GM23248 (cell line): ENCODE data around the gene KCNRG. TPM values are rescaled to one million over a fixed set of nuclear protein-coding genes. Genes with fewer than 3 reads are reported as not detected.

Experiments
- DNase-seq: peaks from one replicate; pipeline ENCODE4 v3.0.0-alpha.2; 2015
- H2AFZ ChIP-seq: fragments of 200-600 bp; sonication (generic); 2 replicates; pipeline ENCODE4 v1.6.1; 2016; ENCODE audit warnings: antibody characterized with exemption
- H3F3A ChIP-seq: fragments of 200-600 bp; sonication (generic); 2 replicates; pipeline ENCODE4 v1.6.1; 2016; ENCODE audit warnings: mild to moderate bottlenecking, antibody characterized with exemption, mixed run types; ENCODE audit not compliant: insufficient read depth
- H3K27ac ChIP-seq: fragments of 200-600 bp; sonication (generic); 2 replicates; pipeline ENCODE4 v1.5.1; 2016; ENCODE audit warnings: mild to moderate bottlenecking
- H3K27me3 ChIP-seq: fragments of 200-600 bp; sonication (generic); replicated peaks from 2 replicates; pipeline ENCODE4 v1.6.1; 2016; ENCODE audit warnings: mild to moderate bottlenecking; ENCODE audit not compliant: insufficient read depth
- H3K36me3 ChIP-seq: fragments of 200-600 bp; sonication (generic); 2 replicates; pipeline ENCODE4 v1.6.1; 2016; ENCODE audit warnings: low read depth, mild to moderate bottlenecking
- H3K4me1 ChIP-seq: fragments of 200-600 bp; sonication (generic); 2 replicates; pipeline ENCODE4 v1.6.1; 2016; ENCODE audit warnings: mild to moderate bottlenecking; ENCODE audit not compliant: insufficient read depth
- H3K4me2 ChIP-seq: fragments of 200-600 bp; sonication (generic); one replicate; pipeline ENCODE4 v1.6.1; 2016; ENCODE audit warnings: mild to moderate bottlenecking; ENCODE audit not compliant: unreplicated experiment
- H3K4me3 ChIP-seq: fragments of 200-600 bp; sonication (generic); 2 replicates; pipeline ENCODE4 v1.5.1; 2016; ENCODE audit warnings: mild to moderate bottlenecking
- H3K79me2 ChIP-seq: fragments of 200-600 bp; sonication (generic); 2 replicates; pipeline ENCODE4 v1.6.1; 2016; ENCODE audit warnings: mild to moderate bottlenecking; ENCODE audit not compliant: insufficient read depth
- H3K9ac ChIP-seq: fragments of 200-600 bp; sonication (generic); 2 replicates; pipeline ENCODE4 v1.6.1; 2016; ENCODE audit warnings: mild to moderate bottlenecking
- H3K9me2 ChIP-seq: fragments of 200-600 bp; sonication (generic); 2 replicates; pipeline ENCODE4 v1.6.1; 2016; ENCODE audit warnings: mixed run types, mild to moderate bottlenecking, moderate library complexity; ENCODE audit not compliant: insufficient read depth
- H3K9me3 ChIP-seq: fragments of 200-600 bp; sonication (generic); one replicate; pipeline ENCODE4 v1.6.1; 2017; ENCODE audit warnings: low read depth
- H4K20me1 ChIP-seq: fragments of 200-600 bp; sonication (generic); 2 replicates; pipeline ENCODE4 v1.6.0; 2016; ENCODE audit not compliant: insufficient read depth
- EZH2 ChIP-seq: fragments of 200-600 bp; sonication (generic); IDR thresholded peaks from 2 replicates; pipeline ENCODE4 v1.6.1; 2018; ENCODE audit warnings: antibody characterized with exemption, mild to moderate bottlenecking; ENCODE audit not compliant: insufficient read depth, poor library complexity, severe bottlenecking
- EZH2phosphoT487 ChIP-seq: fragments of 200-600 bp; sonication (generic); IDR thresholded peaks from 2 replicates; pipeline ENCODE4 v1.6.1; 2018; ENCODE audit warnings: antibody characterized with exemption, moderate library complexity, mild to moderate bottlenecking, low read depth; ENCODE audit not compliant: insufficient read depth
- WGBS, 2 experiments: methylation state at CpG; one replicate each; pipeline ENCODE4 v1.1.6; 2015 to 2017; ENCODE audit warnings: low lambda C conversion rate in 2 of 2, low coverage in 1 of 2; ENCODE audit errors: missing lambda C conversion rate in 2 of 2; 5-methylcytosine and 5-hydroxymethylcytosine counted together
- in situ Hi-C: fragments of 300-500 bp; cut with MboI; formaldehyde crosslinking; loops from 2 replicates; pipeline ENCODE4 v1.15.0; 2020
- polyA plus RNA-seq: library from polyadenylated mRNA; unstranded; fragments of >200 nt; fragmentation: Nextera tagmentation; extraction: Ambion mirVana; gene quantifications from 2 replicates; pipeline ENCODE4 v1.2.1, GENCODE V29; 2016
- total RNA-seq: library from RNA; depleted of rRNA; stranded (reverse); fragments of >200 nt; shearing (Covaris generic); gene quantifications from 2 replicates; pipeline ENCODE4 v1.2.3, GENCODE V29; 2014

Gene KCNRG
- total and polyA plus RNA-seq, 2 experiments from 2014 or later = 0.15 to 0.97 TPM

DNA sequence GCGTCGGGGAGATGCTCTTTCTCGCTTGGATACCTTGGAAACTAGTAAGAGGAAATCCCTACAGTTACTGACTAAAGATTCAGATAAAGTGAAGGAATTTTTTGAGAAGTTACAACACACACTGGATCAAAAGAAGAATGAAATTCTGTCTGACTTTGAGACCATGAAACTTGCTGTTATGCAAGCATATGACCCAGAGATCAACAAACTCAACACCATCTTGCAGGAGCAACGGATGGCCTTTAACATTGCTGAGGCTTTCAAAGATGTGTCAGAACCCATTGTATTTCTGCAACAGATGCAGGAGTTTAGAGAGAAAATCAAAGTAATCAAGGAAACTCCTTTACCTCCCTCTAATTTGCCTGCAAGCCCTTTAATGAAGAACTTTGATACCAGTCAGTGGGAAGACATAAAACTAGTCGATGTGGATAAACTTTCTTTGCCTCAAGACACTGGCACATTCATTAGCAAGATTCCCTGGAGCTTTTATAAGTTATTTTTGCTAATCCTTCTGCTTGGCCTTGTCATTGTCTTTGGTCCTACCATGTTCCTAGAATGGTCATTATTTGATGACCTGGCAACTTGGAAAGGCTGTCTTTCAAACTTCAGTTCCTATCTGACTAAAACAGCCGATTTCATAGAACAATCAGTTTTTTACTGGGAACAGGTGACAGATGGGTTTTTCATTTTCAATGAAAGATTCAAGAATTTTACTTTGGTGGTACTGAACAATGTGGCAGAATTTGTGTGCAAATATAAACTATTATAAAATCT lies 2.7 kb upstream of the KCNRG start:
- peaks cover 45% of the 10 kb centered on the region for H3F3A ChIP-seq
- no peak overlapping the region for H3K27ac ChIP-seq
- no peak overlapping the region for H3K4me2 ChIP-seq
- peaks cover 76% of the 10 kb centered on the region for H3K79me2 ChIP-seq
- H3K9ac ChIP-seq = no peak overlapping the region
- no peaks in the 10 kb centered on the region for H3K27me3 ChIP-seq
- H3K4me3 ChIP-seq = no peak overlapping the region
- H4K20me1 ChIP-seq = no peaks in the 10 kb centered on the region
- in situ Hi-C loops = no loop called here
- peaks cover 11% of the 10 kb centered on the region for H3K4me1 ChIP-seq
- WGBS, 2 experiments = 84 to 86% methylated on average over 6 of the region's 6 CpGs
- TF ChIP-seq EZH2 (no peak), EZH2phosphoT487 (no peak)
- H3K9me3 ChIP-seq = no peaks in the 10 kb centered on the region
- H3K9me2 ChIP-seq = no peaks in the 10 kb centered on the region
- H2AFZ ChIP-seq = no peak overlapping the region
- no peak for DNase-seq
- H3K36me3 ChIP-seq = peaks cover 26% of the 10 kb centered on the region

DNA sequence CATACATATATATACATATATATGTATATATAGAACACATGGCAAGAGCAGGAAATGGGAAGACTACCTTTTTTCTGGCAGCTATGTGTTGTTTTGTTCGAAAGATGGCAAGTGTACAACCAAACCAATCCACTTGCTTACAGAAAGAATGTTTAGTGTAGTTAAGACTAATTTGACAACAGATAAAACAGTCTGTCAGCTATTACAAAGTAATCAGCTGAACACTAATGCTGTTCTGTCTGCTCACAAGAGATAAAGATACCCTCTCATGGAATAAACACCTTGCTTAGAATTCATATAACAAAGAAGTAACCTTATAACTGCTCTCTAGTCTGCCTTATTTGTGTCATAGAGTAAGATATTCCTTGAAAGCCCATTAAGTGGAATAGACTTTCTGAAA lies 858 bp upstream of the KCNRG start:
- peaks cover 14% of the 10 kb centered on the region for H3K4me1 ChIP-seq
- no peaks in the 10 kb centered on the region for H4K20me1 ChIP-seq
- H3K4me3 ChIP-seq = no peak overlapping the region
- H3K9me3 ChIP-seq = no peaks in the 10 kb centered on the region
- H3K9ac ChIP-seq = no peak overlapping the region
- no peak overlapping the region for H2AFZ ChIP-seq
- no peaks in the 10 kb centered on the region for H3K27me3 ChIP-seq
- peaks cover 54% of the 10 kb centered on the region for H3F3A ChIP-seq
- peak overlapping the region; percentile 19; the same call in 1 of the 2 replicates for H3K27ac ChIP-seq
- H3K79me2 ChIP-seq = peaks cover 58% of the 10 kb centered on the region
- in situ Hi-C loops = no loop called here
- no peak for DNase-seq
- peaks cover 29% of the 10 kb centered on the region for H3K36me3 ChIP-seq
- no peak for TF ChIP-seq EZH2
- TF ChIP-seq EZH2phosphoT487 = no peak
- H3K4me2 ChIP-seq = no peak overlapping the region
- H3K9me2 ChIP-seq = no peaks in the 10 kb centered on the region
- WGBS, 2 experiments = 97 to 100% methylated on average over 1 of the region's 1 CpG

- H3K4me1 ChIP-seq = peaks cover 14% of the 10 kb centered on the region
- H3K79me2 ChIP-seq = peaks cover 45% of the 10 kb centered on the region
- WGBS, 2 experiments = 69 to 79% methylated on average over 4 of the region's 4 CpGs
- no peaks in the 10 kb centered on the region for H4K20me1 ChIP-seq
- H3K36me3 ChIP-seq = peaks cover 42% of the 10 kb centered on the region
- H3F3A ChIP-seq = peaks cover 54% of the 10 kb centered on the region
- H2AFZ ChIP-seq = no peak overlapping the region
- no peak overlapping the region for H3K4me2 ChIP-seq
- H3K27ac ChIP-seq = peak overlapping the region; percentile 61
- H3K9me3 ChIP-seq = no peaks in the 10 kb centered on the region
- no peak overlapping the region for H3K4me3 ChIP-seq
- in situ Hi-C loops = no loop called here
- H3K9me2 ChIP-seq = no peaks in the 10 kb centered on the region
- H3K9ac ChIP-seq = peak overlapping the region; percentile 19; the same call in 1 of the 2 replicates
- DNase-seq = no peak
- H3K27me3 ChIP-seq = no peaks in the 10 kb centered on the region
- TF ChIP-seq EZH2phosphoT487 = no peak
- TF ChIP-seq EZH2 = no peak
Observed at GRCh38 chr13:50015750-50016149, 506 bp downstream of the KCNRG start.

- no peak overlapping the region for H3K4me2 ChIP-seq
- no peaks in the 10 kb centered on the region for H3K9me3 ChIP-seq
- H3K36me3 ChIP-seq = peaks cover 37% of the 10 kb centered on the region
- DNase-seq = no peak
- no peaks in the 10 kb centered on the region for H3K9me2 ChIP-seq
- H4K20me1 ChIP-seq = no peaks in the 10 kb centered on the region
- H3K9ac ChIP-seq = no peak overlapping the region
- H3K27ac ChIP-seq = no peak overlapping the region
- 77 to 79% methylated on average over 2 of the region's 2 CpGs for WGBS, 2 experiments
- H3K79me2 ChIP-seq = peaks cover 38% of the 10 kb centered on the region
- H2AFZ ChIP-seq = no peak overlapping the region
- H3K27me3 ChIP-seq = no peaks in the 10 kb centered on the region
- H3F3A ChIP-seq = peaks cover 49% of the 10 kb centered on the region
- H3K4me3 ChIP-seq = no peak overlapping the region
- in situ Hi-C loops = no loop called here
- H3K4me1 ChIP-seq = peaks cover 14% of the 10 kb centered on the region
- TF ChIP-seq EZH2phosphoT487 = no peak
Observed at GRCh38 chr13:50016444-50016843, 1.2 kb downstream of the KCNRG start.

DNA sequence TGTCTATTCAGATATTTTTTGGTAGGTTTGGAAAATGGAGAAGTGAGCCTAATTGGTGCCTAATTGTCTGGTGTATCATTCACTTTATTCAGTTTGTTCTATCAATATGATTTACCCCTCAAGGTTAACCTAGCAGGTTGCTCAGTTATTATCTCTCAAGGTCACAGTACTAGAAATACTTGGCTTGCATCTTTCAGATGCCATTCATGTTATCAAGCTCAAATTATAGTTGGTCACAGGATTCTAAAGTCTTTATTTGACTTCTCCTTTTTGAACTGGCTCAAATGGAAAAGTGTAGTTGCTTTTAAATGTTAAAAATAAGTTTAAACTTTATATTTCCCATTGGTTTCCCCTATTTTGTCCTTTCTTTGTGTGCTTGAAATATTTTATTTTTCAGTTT lies 2.6 kb downstream of the KCNRG start:
- H2AFZ ChIP-seq = no peak overlapping the region
- peaks cover 43% of the 10 kb centered on the region for H3F3A ChIP-seq
- in situ Hi-C loops = no loop called here
- no peak overlapping the region for H3K4me3 ChIP-seq
- no peak overlapping the region for H3K4me2 ChIP-seq
- H4K20me1 ChIP-seq = no peaks in the 10 kb centered on the region
- no peak for DNase-seq
- peaks cover 14% of the 10 kb centered on the region for H3K4me1 ChIP-seq
- H3K79me2 ChIP-seq = peaks cover 24% of the 10 kb centered on the region
- TF ChIP-seq EZH2 (no peak), EZH2phosphoT487 (no peak)
- no peaks in the 10 kb centered on the region for H3K9me2 ChIP-seq
- H3K36me3 ChIP-seq = peaks cover 28% of the 10 kb centered on the region
- H3K9me3 ChIP-seq = no peaks in the 10 kb centered on the region
- H3K27ac ChIP-seq = no peak overlapping the region
- no peak overlapping the region for H3K9ac ChIP-seq
- H3K27me3 ChIP-seq = no peaks in the 10 kb centered on the region
